KG1 (cell line): Measurements from ENCODE around the gene POC5.
A peak's percentile ranks its signal among the peaks of the same experiment; 100 is the strongest.
"Not testable (repeated sequence)": the region's sequence is repeated elsewhere in the genome, so short reads cannot be mapped to it uniquely, and the experiment has no call there.

ENCODE experiments used
- DNase-seq: peaks from one replicate; lab custom pipeline; 2025; lab: John Stamatoyannopoulos, UW

The POC5 gene

DNA sequence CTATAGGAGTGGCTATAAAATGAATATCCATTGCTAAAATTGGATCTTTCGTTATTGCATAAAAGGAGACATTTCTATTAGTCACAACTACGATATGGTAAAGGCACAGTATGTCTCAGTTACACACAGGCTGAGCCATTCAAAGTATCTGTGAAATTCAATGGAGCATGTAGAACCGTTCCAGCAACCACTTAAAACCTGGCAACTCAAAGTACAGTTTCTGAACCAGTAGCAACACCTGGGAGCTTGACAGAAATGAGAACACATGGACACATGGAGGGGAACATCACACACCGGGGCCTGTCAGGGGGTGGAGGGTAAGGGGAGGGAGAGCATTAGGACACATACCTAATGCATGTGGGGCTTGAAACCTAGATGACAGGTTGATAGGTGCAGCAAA lies 15.4 kb downstream of the POC5 start:
- no peak for DNase-seq

DNA sequence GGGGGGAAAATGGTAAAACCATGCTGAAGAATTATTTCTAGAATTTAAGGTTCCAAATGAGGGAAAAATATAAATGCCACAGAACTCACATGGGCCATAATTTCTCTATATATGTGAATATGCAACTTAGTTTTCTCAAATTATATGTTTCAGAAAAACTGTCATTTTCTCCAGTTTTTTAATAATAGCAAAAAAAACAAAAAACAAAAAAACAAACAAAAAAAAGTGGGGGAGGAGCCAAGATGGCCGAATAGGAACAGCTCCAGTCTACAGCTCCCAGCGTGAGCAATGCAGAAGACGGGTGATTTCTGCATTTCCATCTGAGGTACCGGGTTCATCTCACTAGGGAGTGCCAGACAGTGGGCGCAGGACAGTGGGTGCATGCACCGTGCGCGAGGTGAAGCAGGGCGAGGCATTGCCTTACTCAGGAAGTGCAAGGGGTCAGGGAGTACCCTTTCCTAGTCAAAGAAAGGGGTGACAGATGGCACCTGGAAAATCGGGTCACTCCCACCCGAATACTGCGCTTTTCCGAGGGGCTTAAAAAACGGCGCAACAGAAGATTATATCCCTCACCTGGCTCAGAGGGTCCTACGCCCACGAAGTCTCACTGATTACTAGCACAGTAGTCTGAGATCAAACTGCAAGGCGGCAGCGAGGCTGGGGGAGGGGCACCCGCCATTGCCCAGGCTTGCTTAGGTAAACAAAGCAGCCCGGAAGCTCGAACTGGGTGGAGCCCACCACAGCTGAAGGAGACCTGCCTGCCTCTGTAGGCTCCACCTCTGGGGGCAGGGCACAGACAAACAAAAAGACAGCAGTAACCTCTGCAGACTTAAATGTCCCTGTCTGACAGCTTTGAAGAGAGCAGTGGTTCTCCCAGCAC lies 21.5 kb downstream of the POC5 start:
- DNase-seq: not testable (repeated sequence)

DNA sequence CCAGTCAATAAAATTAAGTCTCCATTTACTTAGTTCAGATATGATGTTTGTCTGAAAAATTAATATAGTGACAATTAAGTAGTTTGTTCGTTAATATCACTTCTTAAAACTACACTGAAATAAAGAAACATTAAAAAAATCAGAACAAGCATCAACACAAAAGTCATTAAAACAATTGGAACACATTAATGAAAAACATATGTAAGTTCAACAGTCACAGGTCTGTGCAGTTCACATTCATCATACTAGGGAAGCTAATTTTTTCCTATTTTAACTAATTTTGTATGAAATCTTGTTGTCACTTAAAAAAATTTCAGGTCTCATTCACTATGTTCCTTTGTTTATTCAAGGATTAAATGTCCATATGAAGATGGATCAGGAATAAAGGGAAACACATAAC lies 22.5 kb downstream of the POC5 start:
- DNase-seq: no peak

DNA sequence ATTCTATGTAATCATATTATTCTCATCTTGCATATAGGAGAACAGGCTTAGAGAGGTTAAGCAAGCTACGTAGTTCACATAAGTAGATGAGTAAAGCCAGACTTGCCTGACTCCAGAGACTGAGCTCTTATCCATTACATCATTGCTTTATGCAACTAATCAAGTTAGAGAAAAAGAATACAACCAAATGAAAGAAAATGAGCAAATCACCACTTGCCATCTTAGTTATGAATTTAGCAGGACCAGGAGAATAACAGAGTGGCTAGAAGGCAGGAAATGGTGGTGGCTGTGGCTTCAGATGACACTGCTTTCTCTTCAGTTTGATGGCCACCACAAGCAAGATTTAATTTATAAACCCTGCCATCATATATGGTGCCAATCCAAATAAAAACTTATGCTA lies 26.6 kb downstream of the POC5 start:
- DNase-seq: no peak

DNA sequence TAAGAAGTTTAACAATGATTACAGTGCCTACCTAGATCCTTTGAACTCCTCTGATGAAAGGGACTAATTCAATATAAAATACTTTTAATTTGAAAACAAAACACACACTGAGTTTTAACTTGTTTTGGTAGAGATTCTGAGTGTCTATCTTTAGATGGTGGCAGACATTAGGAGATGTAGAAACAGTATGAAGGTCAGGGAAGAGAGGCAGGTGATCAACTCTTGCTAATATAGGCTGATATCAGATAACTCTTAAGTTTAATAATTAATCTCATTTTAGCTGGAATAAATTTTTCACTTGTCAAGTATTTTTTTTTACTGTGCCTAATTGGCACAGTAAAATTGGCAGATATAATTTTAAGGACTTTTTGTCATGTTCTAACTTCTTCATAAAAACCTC lies 30.8 kb downstream of the POC5 start:
- DNase-seq: no peak

DNA sequence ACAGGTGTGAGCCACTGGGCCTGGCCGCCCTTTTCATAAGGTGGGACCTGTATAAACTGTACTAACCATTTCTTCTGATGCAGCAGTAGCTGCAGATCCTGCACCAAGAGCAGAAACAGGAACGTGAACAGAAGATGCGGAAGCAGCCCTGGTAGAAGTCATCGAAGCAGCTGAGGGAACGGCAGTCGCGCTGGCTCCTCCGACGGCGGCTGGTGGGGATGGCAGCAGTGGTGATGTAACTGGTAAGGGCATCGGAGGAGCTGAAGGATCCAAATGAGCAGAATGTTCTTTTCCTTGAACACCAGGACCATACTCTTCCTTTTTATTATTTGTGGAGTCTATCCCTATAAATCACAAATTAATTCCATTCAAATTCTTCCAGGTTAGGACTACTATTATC lies 32.1 kb downstream of the POC5 start:
- no peak for DNase-seq

DNA sequence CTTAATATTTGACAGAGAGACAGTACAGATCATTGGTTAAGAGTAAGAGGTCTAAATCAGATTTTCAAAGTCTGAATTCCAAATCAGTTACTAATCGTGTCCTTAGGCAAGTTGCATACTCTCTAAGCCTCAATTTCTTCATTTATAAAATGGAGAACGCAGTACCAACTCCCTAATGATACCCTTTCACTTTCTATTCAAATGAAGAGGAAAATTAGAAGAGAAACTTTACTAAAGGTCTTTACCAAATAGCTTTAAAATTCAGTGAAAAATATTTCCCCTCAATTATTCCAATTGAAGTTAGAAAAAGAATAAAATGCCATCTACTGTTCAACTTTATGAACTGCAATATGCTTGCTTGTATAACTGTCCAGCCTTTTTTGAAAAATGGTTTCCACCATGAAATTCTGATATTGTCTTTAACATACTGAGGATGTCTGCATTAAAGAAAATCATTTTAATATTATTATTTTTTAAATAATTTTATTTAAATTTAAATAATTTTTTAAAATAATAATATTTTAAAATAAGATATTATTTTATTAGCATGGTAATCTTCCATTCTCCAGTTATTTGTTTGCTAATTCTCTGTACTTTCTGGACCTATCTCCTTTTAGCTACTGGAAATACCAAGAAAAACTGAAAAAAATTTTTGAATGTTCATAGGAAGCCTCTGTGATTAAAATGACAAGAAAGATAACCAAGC lies 36.0 kb downstream of the POC5 start:
- peak; percentile 47 for DNase-seq

DNA sequence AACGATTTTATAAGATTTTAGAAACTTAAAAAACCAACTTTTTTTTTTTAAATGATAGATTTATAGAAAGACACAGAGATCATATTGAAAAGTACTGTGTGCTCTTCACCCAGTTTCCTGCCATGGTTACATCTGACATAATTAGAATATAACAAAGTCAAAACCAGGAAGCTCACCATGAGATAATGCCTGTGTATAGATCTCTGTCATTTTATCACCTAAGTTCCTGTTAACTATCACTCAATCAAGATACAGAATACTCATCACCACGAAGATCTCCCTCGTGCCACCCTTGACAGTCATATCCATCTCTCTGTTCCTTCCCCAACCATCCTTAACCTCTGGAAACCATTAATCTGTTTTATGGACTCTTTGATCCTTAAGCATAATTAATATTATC lies 39.1 kb downstream of the POC5 start:
- DNase-seq: no peak

DNA sequence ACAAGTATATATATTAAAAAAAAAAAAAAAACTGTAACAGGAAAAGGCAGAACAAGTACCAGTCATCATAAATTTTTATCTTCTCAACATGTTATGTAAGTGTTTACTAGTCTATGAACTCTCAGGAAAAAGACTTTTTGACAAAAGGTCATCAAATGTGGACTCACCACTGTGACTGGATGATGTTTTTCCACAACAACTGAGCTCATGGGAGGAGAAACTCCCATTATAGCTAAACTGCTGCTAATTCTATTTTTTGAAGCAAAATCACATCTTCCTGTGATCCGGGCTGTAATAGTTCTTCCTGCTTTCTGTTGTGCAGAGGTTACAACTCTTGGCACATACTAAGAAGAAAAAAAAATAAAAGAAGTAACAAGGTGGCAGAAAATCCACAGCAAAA lies 39.6 kb downstream of the POC5 start:
- DNase-seq: no peak

DNA sequence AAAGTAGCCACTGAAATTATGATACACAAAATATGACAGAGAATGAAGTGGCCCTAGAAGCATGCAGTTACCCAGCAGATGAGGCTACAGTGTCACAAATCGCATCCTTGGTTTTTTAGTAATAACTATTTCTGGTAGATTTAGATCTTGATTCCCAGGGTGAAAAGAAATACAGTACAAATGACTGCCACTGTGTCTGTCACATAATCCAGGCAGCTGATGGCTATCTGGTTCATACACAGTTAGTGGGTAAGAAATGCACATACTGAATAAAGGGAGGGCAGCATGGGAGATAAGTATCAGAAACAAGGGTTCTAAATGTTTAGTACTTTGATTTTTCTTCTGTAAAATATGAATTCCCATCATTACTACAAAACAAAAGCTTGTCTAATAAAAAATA lies 41.5 kb downstream of the POC5 start:
- no peak for DNase-seq

DNA sequence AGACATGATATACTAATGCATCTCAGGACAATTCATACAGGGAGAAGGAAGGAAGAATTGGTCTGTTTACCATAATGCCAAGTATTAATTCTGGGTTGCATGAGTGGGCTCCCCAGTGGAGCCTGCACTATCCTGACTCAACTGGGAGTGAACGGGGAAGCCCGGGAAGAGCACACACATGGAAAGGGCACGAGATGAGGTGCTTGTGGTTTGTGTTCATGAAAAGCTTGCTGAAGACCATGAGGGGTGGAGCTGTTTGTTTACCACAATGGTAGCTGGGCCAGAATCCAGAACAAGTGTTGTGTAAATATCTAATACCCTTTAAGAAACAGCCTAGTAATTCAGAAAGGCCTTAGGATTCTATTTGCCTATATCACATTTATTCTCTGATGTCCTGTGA lies 44.6 kb downstream of the POC5 start:
- DNase-seq: no peak

DNA sequence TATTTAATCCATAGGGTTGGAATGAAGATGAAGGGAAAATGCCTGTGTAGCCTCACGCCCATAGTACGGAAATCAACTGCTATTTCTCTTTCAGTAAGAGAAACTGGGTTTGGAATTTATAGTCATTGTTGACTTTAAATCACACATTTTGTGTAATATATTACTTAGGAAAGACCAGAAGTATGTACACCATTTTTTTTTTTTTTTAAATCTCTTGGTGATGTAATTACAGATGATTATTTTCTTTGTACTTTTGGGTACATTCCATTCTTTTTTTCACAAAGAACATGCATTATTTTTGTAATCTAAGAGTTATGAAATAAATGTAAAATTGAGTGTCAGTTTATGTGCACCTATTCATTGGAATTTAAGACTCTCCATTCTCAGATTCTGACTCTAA lies 45.7 kb downstream of the POC5 start:
- no peak for DNase-seq

DNA sequence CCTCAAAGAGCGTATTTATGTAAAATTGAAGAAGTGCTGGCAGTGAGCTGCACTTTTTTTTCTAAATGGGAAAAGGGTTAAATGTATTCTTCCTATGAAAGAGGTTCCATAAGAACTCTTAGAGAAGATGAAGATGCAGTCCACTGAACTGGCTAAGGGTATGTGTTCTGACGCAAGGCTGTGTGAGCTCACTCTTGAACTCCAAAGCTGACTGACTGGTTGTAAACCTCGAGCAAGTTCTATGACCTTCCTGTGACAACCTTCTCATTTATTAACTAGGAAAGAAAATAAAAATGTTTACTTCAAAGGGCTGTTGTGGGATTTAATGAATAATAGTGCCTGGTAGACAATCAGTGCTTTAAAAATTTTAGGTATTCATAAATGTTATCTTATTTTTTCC lies 46.7 kb downstream of the POC5 start:
- DNase-seq: no peak

DNA sequence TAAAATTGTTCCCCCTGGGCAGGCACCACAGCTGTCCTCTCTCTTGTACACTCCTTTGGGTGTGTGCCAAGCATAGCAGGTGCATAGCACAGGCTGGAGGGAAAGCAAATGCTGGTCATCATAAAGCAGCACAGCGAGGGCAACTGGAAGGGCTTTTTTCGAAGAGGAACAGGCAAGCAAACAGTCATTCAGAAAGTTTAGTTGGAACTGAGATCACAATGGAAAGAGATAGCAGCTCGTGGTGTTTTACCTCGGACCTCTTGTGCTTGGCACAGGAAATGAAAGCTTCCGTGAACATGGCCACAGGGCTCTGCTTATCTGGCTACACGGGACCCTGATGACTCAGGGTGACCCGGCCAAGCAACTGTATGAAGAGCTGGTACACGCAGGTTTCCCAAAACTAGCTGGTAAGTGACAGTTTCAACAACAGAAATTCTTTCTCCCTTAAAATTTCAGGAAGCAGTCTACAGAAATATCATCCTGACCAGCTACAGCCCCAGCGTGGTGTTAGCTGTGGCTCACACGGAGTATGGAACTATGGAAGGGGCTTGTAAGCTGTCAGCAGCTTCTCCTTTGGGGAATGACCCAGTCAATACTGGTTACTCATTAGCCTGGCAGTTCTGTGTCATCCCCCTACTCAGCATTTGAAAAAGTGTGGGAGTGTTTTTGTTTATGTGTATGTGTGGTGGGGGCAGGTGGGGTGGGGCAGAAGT lies 48.1 kb downstream of the POC5 start:
- DNase-seq: peak; percentile 69

DNA sequence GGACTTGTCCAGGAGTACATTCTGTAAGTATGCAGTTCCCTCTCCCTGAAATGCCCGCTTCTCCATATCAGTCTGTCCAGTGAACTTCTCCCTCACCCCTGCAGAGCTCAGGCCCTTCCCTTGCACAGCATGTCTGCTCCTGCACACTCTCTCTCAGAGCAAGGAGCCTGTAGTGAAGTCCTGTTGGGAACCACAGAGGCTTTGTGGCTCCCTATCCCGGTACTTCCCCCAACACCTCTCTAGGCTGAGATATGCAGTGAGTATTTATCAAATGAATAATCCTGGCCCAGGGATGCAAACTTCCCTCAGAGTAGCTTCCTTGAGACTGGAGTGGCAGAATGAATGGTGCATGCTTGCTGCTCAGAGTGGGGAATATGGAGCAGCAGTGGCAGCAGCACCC lies 48.8 kb downstream of the POC5 start:
- DNase-seq: no peak

DNA sequence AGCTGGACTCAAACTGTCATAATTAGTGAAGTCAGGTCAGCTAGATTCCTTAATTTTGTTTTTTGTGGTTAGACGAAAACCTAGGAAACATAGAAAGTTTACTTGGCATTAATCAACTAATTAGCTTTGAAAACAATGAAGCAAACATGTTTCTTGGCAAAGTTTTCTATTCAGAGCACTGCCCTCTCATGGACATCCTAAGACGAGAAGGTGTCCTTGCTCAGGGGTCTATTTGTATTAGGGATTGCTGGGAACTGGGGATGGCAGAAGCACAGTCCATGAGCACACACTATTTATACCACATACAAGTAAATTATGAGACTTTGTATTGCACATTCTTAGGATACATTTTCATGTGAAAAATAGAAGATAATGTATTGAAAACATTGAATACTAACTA lies 49.7 kb downstream of the POC5 start:
- no peak for DNase-seq

DNA sequence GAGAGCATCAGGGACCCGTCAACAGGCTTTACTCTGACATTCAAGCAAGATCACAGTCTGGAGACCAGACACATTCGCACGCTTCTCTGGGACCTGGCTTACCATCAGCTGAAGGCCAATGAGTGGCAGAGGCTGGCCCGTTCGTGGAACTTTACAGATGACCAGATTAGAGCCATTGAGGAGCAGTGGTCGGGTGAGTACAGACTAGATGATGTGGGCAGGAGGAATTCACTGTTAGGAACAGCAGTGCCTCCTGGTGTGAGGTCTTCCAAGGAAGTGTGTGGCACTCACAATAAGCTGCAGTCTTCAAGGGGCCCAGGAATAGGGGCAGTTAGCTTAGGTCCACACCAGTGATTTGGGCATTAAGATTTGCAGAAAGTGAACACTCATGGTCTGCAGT lies 50.4 kb downstream of the POC5 start:
- no peak for DNase-seq

DNA sequence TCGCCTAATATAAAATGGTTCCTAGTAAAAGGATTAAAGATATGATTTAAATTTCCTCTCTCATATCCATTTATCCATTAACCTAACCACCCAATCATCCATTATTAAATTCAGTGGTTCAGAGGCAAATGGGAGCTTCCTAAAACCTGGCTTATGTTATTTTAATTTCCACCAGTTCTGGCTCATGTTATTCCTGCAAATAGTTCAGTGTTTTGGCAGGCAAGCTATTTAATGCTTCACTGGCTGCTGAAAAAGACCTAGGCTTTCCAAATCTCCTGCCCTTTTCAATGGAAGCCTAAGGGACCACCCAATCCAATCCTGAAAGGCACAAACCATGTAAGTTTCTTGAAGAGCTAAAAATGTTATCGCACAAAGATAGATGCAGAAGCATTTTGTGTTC lies 52.3 kb downstream of the POC5 start:
- no peak for DNase-seq

DNA sequence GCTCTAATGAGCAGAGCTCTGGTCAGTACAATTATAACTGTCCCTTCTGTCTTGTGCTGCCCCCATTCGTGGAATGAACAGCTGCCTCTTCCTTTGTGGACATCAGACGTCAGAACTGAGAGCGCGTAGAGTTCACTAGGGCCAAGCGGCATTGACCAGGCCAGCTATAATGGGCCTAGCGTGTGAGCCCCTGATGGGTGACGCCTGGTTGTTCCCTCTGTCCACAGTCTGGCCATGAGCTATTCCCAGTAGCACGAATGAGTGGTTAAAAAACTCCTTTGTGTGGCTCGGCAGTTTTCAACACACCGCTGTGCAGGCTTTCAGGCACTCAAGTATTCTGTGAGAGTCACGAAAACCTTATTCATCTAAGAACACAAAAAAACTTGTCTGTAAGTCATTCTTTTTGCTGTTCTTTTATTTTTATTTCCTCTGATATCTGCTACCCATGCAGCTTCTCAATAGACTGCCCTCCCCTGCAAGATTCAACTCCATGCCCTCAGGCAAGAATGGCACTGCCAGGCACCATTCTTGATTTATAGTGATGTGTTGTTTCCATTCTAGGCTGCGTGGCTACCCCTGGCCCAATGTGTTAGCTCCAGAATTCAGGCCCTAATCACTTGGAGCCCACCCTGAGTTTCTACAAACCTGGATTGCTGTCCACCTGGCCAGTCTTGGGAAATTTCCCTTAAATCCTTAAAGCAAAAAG lies 53.5 kb downstream of the POC5 start:
- no peak for DNase-seq

DNA sequence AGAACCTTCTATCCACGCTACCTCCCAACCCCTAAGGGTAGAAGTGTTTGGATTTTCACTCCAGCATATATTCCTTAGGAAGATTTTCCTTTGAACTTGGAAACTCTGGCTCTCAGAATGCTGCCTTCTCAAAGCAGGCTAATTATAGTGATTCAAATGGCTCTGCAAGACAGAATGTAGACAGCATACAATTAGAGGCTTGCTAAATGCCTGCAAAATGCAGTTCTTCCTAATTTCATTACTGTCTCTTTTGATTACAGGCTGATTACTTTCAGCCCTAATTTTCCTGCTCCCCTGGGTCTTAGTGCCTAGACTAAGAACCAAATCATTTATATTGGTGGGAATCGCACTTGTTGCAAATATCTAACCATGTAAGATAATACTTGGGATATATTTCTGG lies 55.2 kb downstream of the POC5 start:
- no peak for DNase-seq

DNA sequence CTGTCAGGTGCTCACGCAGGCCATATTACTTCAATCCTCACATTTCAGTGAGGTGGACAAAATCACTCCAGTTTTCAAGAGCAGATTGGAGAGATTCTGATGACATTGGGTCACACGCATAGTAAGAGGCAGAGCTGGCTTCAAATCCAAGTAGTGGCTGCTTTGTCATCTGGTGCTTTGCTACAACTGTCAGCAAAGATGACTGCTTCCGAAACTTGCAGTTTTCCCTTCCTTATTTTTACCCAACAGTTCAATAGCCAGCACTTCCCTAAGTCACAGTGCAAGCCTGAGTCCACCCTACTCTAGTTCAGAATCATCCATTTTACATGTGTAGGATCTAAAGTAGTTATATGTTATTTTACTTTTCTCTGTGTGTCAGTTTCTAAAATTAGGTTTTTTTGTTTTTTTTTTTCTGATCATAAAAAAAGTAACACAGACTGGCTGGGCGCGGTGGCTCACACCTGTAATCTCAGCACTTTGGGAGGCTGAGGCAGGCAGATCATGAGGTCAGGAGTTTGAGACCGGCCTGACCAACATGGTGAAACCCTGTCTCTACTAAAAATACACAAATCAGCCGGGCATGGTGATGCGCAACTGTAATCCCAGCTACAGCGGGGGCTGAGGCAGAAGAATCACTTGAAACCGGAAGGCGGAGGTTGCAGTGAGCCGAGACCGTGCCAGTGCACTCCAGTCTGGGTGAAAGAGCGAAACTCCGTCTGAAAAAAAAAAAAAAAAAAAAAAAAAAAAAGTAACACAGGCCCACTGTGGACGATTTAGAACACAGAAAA lies 56.4 kb downstream of the POC5 start:
- DNase-seq: no peak
